Activated CD8-positive, alpha-beta T cell treated with anti-CD3 and anti-CD28 coated beads for 36 hours (primary cell): ENCODE measurements around the gene PSKH1. TPM values are rescaled to one million over a fixed set of nuclear protein-coding genes. Genes with fewer than 3 reads are reported as not detected.
A peak's percentile ranks its signal among the peaks of the same experiment; 100 is the strongest.

Source experiments
- ATAC-seq: fragments of 200-7000 bp; cut with Tn5 transposase; one replicate; pipeline ENCODE4 v1.10.0; 2021; ENCODE audit warnings: mild to moderate bottlenecking, moderate library complexity
- CTCF ChIA-PET: fragments of 350-600 bp; sonication (Branson Sonifier 250); formaldehyde crosslinking; loops from one replicate; lab custom pipeline; 2021; ENCODE audit warnings: antibody characterized with exemption; lab: Charles Lee
- POLR2A ChIA-PET: fragments of 350-600 bp; sonication (Branson Sonifier 250); formaldehyde crosslinking; loops from one replicate; lab custom pipeline; 2021; ENCODE audit warnings: antibody characterized with exemption; lab: Charles Lee
- DNase-seq: peaks from one replicate; pipeline ENCODE4 v3.0.0-alpha.2; 2020
- H3K27ac Mint-ChIP-seq: one replicate; pipeline ENCODE4 v1.8.0; 2021; ENCODE audit warnings: mild to moderate bottlenecking, mixed read lengths
- H3K27me3 Mint-ChIP-seq: one replicate; pipeline ENCODE4 v1.8.0; 2021; ENCODE audit warnings: mixed read lengths
- H3K36me3 Mint-ChIP-seq: one replicate; pipeline ENCODE4 v1.8.0; 2021; ENCODE audit warnings: low read depth, mixed read lengths
- H3K4me1 Mint-ChIP-seq: one replicate; pipeline ENCODE4 v1.8.0; 2021; ENCODE audit warnings: low read depth, mixed read lengths
- H3K4me3 Mint-ChIP-seq: one replicate; pipeline ENCODE4 v1.8.0; 2021; ENCODE audit warnings: mild to moderate bottlenecking, moderate library complexity, mixed read lengths
- H3K9me3 Mint-ChIP-seq: one replicate; pipeline ENCODE4 v1.8.0; 2021; ENCODE audit warnings: mixed read lengths
- CTCF ChIP-seq: fragments of 200-600 bp; IDR thresholded peaks from one replicate; pipeline ENCODE4 v1.8.0; 2022; ENCODE audit warnings: antibody characterized with exemption, mild to moderate bottlenecking
- intact Hi-C: fragments of 100-400 bp; cut with micrococcal nuclease; formaldehyde crosslinking; loops from one replicate; pipeline ENCODE4 v1.10.0; 2022
- total RNA-seq, 2 experiments: library from RNA; stranded (reverse); gene quantifications; one replicate each; pipeline ENCODE4 v1.2.3, GENCODE V29; 2021

Gene PSKH1
- 1 to 10 TPM; 8.4 to 8.5 TPM for total RNA-seq

DNA sequence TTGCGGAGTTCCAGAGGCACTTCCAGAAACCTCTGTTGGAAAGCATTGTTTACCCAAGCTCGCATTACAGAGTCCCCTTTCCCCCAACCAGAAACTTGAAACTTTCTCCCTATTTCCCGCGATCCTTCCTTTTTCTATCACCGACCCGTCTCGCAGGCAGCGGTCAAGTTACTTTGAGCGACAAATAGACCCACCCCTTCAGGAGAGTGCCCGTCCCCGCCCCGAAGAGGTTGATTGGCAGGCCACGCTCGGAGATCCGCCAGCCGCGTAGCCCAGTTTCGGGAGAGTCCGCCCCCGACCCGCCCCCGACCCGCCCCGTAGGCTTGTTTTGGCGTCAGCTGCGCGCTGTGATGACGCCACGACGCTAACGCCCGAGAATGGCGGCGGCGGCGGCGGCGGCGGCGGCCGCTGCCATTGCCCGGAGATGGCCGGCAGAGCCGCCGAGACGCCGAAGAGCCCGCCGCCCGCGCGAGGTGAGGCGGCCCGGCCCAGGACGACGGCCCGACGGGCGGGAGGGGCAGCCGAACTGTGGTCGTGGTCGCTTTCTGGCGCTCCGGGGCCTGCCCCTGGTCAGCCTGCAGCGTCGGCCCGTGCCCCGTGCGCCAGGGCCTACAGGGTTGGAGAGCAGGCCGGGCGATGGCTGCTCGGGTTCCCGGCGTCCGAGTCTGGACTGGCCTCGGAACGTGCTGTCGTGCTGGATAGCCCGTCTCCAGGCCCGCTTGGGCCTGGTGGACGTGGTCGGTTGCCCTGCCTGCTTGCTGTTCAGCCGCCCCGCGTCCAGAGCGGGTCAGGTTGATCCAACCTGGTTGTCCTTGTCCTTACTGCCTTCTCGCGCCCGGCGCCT, at the start of gene PSKH1:
PSKH1 (plus strand) TSS at position 356 of the 844 bp plus-strand sequence. CDS start 15,496 bp downstream, outside the sequence.
- Mint-ChIP-seq H3K4me1 (peaks cover 26% of the 10 kb centered on the region), H3K27ac (peak within 1 kb of the TSS; percentile 95), H3K27me3 (no peaks in the 10 kb centered on the region), H3K4me3 (peak within 1 kb of the TSS; percentile 97), H3K36me3 (no peaks in the 10 kb centered on the region), H3K9me3 (no peaks in the 10 kb centered on the region)
- TF ChIP-seq CTCF, result no peak
- CTCF ChIA-PET, result interaction anchor here (0.6 to 4.9 kb wide), 11 partner anchors 9 to 372 kb away, joined by 3 to 30 read pairs (median 5); partner anchors contain the start of genes CTRL, NRN1L and PSMB10
- DNase-seq (peak; percentile 97), ATAC-seq (peak; percentile 100)
- intact Hi-C loops, result no loop called here
- POLR2A ChIA-PET, result interaction anchor here (0.5 to 2.1 kb wide), 12 partner anchors 9 to 112 kb away, joined by 3 to 8 read pairs (median 4); partner anchors contain the start of genes CTRL, EDC4, NRN1L and PSMB10

- peaks cover 34% of the 10 kb centered on the region for H3K4me1 Mint-ChIP-seq
These were observed 49.7 kb upstream of the PSKH1 start for GRCh38 chr16:67843343-67843765.

GRCh38 chr16:67844497-67844896, 48.6 kb upstream of the PSKH1 start:
- intact Hi-C loops, result loop anchor here (5.0 kb wide), 1 partner anchor 37 kb away; the partner anchor contains the start of genes RANBP10 and TSNAXIP1
- ATAC-seq (no peak), DNase-seq (no peak)
- H3K27ac Mint-ChIP-seq, result peak overlapping the region; percentile 95
- peaks cover 40% of the 10 kb centered on the region for H3K4me1 Mint-ChIP-seq
- H3K4me3 Mint-ChIP-seq, result peak overlapping the region; percentile 97
- peaks cover 26% of the 10 kb centered on the region for H3K36me3 Mint-ChIP-seq
- ChIA-PET POLR2A (interaction anchor here (0.7 to 1.4 kb wide), 5 partner anchors 11 to 39 kb away, joined by 4 to 5 read pairs (median 4); partner anchors contain the start of gene EDC4), CTCF (interaction anchor here (0.7 to 4.1 kb wide), 10 partner anchors 9 to 384 kb away, joined by 3 to 30 read pairs (median 4); partner anchors contain the start of genes CARMIL2, CTCF, RANBP10 and TSNAXIP1)
- H3K9me3 Mint-ChIP-seq, result no peaks in the 10 kb centered on the region
- H3K27me3 Mint-ChIP-seq, result no peaks in the 10 kb centered on the region
- TF ChIP-seq CTCF, result no peak

More at GRCh38 chr16:67843343-67843765, 49.7 kb upstream of the PSKH1 start:
- ChIA-PET POLR2A (interaction anchor here (0.7 to 1.3 kb wide), 5 partner anchors 10 to 87 kb away, joined by 3 to 6 read pairs (median 4); partner anchors contain the start of genes RANBP10 and TSNAXIP1), CTCF (interaction anchor here (1.4 to 4.1 kb wide), 4 partner anchors 13 to 98 kb away, joined by 4 to 30 read pairs (median 10); no protein-coding TSS in a partner anchor)
- DNase-seq (no peak), ATAC-seq (no peak)
- H3K9me3 Mint-ChIP-seq, result no peaks in the 10 kb centered on the region
- intact Hi-C loops, result loop anchor here (5.0 kb wide), 1 partner anchor 36 kb away; the partner anchor contains the start of genes RANBP10 and TSNAXIP1
- no peaks in the 10 kb centered on the region for H3K27me3 Mint-ChIP-seq
- peak overlapping the region; percentile 97 for H3K4me3 Mint-ChIP-seq
- H3K36me3 Mint-ChIP-seq, result peaks cover 21% of the 10 kb centered on the region
- TF ChIP-seq CTCF, result no peak
- H3K27ac Mint-ChIP-seq, result peak overlapping the region; percentile 95

DNA sequence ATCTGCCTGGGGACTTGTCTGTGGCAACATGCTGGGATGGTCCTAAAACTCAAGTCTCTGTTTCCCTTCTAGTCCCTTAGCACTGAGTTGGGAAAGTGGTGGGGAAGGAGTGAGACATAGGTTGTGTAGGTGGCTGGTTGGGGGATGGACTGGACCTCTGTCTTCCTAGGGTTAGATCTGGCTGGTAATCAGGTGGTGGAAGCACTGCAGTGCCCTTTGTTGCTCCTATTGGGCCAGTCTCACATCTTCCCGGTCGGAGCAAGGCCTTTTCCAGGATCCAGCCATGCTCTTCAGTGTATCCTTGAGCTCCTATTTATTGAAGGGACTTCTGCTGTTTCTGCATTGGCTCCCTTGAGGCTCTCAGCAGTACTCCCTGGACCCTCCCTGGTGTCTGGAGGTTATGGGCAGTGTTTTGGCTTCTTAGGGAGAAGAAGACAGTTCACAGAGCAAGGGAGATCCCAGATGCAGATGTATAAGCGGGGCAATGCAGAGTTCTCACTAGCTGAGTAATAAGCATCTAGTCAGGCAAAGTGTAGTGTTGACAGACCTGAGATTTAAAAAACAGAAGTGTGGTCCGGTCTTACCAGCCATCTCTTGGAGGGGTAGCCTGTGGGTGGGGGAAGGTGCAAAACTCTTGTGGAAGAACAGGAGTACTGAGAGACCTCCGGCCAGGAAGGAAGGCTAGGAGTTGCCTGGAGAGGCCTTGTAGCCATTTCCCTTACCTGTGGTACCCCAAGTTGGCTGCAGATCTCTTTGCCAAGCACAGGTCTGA, 47.6 kb upstream of the PSKH1 start:
- Mint-ChIP-seq H3K4me1 (peaks cover 42% of the 10 kb centered on the region), H3K9me3 (no peaks in the 10 kb centered on the region), H3K4me3 (peak overlapping the region; percentile 93), H3K27me3 (no peaks in the 10 kb centered on the region), H3K36me3 (peaks cover 28% of the 10 kb centered on the region), H3K27ac (peak overlapping the region; percentile 94)
- no peak for ATAC-seq
- peak; percentile 13 for DNase-seq
- ChIA-PET CTCF (interaction anchor here (0.8 to 4.1 kb wide), 9 partner anchors 8 to 96 kb away, joined by 3 to 30 read pairs (median 5); partner anchors contain the start of genes NRN1L, RANBP10 and TSNAXIP1), POLR2A (interaction anchor here (0.6 to 3.9 kb wide), 8 partner anchors 10 to 364 kb away, joined by 3 to 22 read pairs (median 4); partner anchors contain the start of gene ATP6V0D1)
- intact Hi-C loops, result no loop called here
- no peak for TF ChIP-seq CTCF
